Stimulated activated CD8-positive, alpha-beta memory T cell treated with anti-CD3 and anti-CD28 coated beads, Interleukin-4, amount 100 ng/mL, for 1 hour (primary cell): ENCODE data around the gene INHBC.
"Not testable (repeated sequence)": the region's sequence is repeated elsewhere in the genome, so short reads cannot be mapped to it uniquely, and the experiment has no call there.

Source experiments
- DNase-seq, 2 donors: peaks; one replicate each; pipeline ENCODE4 v3.0.0-alpha.2; 2020; ENCODE audit warnings: low read depth in 2 of 2, low spot score in 1 of 2

INHBC gene

DNA sequence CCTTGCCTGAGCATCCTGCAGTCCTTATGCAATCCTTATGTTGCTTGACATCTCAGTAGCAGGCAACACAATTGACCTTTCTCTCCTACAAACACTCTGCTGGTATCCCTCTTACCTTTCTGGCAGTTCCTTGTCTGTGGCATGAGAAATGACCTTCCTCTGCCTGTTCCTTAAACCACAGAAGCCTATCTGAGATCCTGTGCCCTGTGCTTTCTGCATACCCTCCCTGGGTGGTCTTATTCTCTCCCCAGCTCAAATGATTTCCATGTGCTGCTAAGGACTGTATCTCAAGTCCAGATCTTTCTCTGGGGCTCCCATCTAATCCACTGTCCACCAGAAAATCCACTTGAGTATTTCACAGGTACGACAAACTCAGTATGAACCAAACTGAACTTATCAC is 47.1 kb downstream of the INHBC start:
- no peak for DNase-seq

DNA sequence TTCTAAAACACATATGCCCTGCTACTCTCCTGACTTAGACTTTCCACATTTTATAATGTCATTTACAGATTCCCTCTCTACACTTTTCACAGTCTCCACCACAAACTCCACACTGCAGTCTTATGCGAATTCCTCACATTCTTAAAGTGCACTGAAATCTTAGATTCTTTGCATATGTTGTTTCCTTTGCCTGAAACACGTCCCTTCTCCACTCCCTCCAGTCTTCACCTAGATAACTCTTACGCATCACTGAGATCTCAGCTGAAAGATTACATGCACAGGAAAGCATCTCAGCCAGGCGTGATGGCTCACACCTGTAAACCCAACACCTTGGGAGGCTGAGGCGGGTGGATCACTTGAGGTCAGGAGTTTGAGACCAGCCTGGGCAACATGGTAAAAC is 48.9 kb downstream of the INHBC start:
- no peak for DNase-seq

DNA sequence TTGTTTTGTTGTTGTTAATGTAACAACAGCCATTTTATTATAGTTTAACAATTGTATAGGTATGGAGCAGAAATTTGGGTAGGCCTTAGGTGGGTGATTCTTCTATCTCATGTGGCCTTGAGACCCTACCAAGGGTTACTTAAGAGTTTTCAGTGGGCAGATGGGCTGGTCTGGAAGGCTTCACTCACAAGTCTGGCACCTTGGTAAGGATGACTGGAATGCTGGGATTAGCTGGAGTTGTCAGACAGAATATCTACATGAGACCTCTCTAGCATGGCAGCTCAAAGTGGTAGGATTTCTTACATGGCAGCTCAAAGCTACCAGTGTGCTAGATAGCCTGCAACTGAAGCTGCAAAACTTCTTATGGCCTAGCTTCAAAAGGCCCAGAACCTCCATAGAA is 51.1 kb downstream of the INHBC start:
- no peak for DNase-seq

DNA sequence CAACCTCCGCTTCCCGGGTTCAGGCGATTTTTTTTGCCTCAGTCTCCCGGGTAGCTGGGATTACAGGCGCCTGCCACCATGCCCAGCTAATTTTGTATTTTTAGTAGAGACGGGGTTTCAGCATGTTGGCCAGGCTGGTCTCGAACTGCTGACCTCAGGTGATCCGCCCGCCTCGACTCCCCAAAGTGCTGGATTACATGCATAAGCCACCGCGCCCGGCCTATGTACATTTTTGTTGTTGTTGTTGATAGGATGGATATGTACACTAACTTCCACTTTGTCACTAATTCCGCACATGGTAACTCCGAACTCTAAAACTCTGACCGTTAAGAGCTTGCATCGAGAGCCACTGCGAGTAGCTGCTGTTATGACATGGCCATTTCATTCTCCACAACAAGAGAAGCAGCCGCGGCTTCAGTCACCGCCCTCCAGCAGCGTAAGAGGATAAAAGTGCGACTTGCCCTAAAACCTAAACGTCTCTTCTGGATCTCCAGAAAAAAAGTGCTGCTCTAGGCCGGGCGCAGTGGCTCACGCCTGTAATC is 52.5 kb downstream of the INHBC start:
- no peak for DNase-seq

DNA sequence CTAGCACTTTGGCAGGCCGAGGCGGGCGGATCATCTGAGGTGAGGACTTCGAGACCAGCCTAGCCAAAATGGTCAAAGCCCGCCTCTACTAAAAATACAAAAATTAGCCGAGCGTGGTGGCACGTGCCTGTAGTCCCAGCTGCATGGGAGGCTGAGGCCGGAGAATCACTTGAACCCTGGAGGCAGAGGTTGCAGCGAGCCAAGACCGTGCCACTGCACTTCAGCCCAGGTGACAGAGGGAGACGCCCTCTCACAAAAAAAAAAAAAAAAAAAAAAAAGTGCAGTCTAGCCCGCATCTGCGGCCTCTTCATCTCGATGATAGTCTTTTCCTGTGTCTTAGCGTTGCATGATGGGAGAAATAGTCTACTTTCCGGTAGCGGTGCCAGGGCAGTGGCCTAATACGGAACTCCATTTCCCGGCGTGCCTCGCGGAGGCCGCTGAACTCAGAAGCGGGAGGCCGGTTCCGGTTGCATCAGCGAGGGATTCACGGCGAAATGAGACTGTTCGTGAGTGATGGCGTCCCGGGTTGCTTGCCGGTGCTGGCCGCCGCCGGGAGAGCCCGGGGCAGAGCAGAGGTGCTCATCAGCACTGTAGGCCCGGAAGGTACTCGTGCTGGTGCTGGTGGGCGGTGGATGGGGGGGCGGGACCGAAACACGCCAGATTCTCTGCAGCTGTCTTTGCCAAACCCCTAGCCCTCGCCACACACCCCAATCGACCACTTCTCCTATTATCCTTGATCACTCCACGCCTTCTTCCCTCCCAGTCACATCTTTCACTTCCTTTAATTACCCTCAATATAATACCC is 53.2 kb downstream of the INHBC start, which contains the start of gene MARS1:
TSS of gene MARS1 (plus strand) at position 472 of the 805 bp plus-strand sequence. CDS start at position 495, 23 bp downstream.
- DNase-seq: peak; percentile 68 to 81

DNA sequence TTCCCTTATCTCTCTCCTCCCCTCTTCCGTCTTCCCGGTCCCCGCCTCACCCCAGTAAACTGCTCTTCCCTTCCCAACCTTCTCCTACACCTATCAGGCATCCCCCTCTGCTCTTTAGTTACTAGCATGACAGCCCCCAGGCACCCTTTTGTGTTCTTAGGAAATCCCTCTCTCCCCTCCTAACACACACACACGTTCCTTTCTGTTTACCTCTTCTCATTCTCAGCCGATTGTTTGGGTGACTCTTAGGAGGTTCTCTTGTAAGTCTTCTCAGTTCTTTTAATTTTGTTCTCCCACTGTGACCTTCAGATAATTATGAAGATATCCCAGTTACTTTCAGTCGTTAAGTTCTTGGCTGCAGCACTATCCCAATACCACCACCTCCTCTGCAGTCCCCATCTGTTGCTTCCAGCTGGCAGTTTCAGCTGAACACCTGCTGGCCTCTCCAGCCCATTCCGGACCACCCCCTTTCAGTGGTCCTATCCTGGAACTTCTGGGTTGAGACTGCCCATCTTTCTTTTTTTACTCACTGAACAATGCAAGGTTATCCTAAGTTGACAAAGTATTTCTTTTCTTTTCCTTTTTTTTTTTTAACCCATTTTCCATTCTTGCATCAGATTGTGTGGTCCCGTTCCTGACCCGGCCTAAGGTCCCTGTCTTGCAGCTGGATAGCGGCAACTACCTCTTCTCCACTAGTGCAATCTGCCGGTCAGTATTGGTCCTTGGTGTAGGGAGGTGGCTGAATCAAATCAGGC is 54.0 kb downstream of the INHBC start:
- DNase-seq: no peak

DNA sequence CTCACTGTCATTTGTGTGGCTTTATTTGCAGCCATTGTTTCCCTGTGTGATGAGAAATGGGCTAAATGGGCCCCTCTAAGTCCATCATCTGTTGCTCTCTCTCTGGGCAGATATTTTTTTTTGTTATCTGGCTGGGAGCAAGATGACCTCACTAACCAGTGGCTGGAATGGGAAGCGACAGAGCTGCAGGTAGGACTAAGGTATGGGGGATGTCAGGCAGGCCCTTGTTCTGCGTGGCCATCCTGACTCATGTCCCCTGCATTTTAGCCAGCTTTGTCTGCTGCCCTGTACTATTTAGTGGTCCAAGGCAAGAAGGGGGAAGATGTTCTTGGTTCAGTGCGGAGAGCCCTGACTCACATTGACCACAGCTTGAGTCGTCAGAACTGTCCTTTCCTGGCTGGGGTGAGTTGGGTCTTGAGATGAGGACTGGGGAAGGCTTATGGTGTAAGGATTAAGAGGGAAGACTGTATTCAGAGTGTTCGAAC is 54.6 kb downstream of the INHBC start:
- no peak for DNase-seq

DNA sequence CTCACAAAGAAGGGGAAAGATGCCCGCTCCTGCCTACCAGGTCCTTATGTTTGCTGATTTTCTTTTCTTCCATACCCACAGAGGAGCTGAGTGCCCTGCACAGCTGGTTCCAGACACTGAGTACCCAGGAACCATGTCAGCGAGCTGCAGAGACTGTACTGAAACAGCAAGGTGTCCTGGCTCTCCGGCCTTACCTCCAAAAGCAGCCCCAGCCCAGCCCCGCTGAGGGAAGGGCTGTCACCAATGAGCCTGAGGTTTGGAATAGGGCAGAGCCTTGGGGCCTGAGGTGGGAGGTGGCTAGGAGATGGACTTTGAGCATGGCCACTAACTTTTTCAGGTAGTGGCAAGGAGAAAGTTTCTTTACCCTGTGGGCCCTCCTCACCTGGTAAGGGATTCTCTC is 55.5 kb downstream of the INHBC start:
- no peak for DNase-seq

DNA sequence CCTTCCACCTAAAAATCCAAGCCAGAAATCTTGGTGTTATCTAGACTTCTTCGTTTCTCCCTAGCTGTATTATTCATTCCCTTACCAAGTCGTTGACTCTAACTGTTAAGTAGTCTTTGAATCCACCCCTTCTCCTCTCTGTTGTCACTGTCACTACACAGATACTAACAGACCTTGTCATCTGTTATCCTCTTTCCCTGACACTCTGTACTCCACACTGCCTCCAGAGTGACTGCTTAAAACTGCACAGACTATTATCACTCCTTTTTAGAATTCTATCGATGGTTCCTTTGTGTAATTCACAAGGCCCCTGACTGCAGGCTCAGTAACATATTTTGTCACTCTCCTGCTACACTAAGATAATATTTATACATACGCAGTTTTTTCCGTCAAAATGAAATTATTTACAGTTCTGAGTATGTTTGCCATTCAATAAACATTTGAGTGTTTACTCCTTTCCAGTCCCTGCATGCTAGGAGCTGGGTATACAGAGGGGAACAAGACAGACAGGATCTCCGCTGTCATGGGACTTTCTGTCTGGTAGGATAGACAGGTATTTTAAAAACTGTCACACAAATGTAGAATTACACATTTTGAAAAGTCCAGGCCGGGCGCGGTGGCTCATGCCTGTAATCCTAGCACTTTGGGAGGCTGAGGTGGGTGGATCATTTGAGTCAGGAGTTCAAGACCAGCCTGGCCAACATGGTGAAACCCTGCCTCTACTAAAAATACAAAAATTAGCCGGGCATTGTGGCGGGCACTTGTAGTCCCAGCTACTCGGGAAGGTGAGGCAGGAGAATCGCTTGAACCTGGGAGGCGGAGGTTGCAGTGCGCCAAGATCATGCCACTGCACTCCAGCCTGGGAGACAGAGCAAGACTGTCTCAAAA is 57.1 kb downstream of the INHBC start:
- no peak for DNase-seq

DNA sequence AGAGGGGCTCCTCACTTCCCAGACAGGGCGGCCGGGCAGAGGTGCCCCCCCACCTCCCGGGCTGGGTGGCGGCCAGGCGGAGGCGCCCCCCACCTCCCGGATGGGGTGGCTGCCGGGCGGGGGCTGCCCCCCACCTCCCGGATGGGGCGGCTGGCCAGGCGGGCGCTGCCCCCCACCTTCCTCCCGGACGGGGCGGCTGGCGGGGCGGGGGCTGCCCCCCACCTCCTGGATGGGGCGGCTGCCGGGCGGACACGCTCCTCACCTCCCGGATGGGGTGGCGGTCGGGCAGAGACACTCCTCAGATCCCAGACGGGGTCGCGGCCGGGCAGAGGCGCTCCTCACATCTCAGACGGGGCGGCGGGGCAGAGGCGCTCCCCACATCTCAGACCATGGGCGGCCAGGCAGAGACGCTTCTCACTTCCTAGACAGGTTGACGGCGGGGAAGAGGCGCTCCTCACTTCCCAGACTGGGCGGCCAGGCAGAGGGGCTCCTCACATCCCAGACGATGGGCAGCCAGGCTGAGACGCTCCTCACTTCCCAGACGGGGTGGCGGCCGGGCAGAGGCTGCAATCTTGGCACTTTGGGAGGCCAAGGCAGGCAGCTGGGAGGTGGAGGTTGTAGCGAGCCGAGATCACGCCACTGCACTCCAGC is 60.6 kb downstream of the INHBC start:
- DNase-seq: not testable (repeated sequence)

DNA sequence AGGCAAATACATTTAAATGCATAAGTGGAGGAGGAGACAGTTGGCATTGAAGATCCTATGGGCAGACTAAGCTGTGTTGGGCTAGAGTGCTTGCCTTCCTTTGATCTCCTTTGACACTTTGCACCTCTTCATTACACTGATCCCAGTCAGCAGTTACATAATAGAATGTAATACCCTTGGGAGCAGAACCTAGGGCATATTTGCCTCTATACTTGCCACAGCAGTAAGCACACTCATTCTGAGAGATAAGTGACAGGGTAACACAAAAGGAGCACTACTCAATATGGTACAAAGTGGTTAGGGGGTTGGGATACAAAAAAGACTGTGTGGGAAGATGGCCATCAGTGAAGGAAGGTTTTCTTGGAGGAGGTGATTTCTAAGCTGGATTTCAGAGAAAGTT is 62.2 kb downstream of the INHBC start:
- no peak for DNase-seq

DNA sequence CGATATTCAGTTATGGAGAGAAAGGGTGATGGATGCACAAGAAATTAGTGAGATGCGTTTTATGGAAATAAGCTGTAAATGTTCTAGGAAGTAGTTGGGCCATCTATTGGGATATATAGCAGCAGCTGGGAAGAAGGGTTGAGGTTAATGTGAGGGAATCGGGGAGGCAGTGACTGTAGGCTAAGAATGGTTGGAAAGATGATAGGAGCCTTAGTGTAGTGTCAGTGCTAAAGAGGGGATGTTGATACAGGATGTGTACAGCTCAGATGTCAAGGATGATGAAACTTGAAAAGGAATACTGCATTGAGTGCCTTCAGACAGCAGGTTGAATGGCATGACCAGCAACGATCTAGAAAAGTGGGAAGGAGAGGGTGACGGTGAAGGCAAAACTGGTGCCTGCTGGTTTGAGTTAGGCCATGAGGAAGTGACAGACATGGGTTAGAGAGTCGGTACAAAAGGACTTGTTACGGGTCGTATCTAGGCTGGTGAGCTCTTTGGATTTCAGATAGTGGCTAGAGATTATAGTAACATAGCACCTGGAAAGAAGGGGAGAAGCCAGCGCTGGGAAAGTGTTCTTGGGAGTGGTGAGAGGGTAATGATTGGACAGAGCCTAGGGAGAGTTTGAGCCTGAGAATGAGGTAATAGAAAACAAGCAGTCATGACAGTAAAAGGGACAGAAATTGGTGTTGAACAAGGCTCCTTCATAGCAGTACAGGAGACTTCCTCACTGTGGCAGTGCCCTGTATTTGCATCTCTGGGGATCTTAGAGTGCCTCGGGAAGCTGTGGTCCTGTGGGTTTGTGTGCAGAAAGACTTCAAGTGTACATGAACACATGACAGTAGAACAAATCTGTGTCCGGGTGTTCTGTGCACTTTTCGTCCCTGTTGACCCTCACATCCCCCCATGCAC is 62.9 kb downstream of the INHBC start:
- no peak for DNase-seq

DNA sequence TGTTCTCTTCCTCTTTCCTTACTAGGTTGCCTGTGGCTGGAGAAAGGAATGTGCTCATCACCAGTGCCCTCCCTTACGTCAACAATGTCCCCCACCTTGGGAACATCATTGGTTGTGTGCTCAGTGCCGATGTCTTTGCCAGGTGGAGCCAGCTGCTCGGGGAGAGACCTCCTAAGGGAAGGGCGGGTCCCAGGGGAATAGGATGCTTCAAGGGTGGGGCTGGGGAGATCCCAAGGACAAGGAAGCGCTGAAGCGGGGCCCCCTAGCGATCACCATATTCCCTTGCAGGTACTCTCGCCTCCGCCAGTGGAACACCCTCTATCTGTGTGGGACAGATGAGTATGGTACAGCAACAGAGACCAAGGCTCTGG is 63.5 kb downstream of the INHBC start:
- no peak for DNase-seq

DNA sequence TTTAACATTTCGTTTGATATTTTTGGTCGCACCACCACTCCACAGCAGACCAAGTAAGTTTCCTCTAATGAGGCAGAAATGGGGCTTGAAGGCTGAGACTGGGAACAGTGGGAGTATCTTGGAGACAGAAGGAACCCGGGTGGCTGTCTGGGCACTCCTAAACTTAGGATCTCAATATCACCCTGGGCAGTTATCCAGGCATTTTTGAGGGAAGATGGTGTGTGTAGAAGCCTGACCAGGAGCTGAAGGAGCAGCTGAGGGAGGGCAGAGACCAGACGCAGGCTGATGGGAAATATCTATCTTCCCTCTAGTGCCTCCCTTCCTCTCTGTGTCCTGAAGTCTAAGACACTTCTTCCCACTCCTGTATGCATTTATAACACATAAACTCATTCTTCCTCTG is 64.0 kb downstream of the INHBC start:
- DNase-seq: no peak

DNA sequence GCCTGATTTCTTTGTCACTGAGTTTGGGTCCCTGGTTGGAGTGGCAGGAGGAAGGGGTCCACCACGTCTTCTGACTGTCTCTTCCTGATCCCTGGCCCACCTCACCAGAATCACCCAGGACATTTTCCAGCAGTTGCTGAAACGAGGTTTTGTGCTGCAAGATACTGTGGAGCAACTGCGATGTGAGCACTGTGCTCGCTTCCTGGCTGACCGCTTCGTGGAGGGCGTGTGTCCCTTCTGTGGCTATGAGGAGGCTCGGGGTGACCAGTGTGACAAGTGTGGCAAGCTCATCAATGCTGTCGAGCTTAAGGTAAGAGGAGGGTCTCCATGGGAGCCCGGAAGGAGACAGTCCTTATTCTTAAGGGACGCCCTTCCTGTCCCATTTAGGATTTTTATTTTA is 65.6 kb downstream of the INHBC start:
- DNase-seq: no peak
